GM18517 (cell line): ENCODE measurements around the gene POLR2J3.
"Not testable (repeated sequence)": the region's sequence is repeated elsewhere in the genome, so short reads cannot be mapped to it uniquely, and the experiment has no call there.

Source experiments
- ATAC-seq: cut with Tn5 transposase; IDR thresholded peaks from one replicate; pipeline ENCODE4 v1.9.1; 2021; ENCODE audit warnings: mild to moderate bottlenecking, moderate library complexity; ENCODE audit not compliant: unreplicated experiment

Gene POLR2J3

GRCh38 chr7:102527182-102527581, 45.2 kb downstream of the POLR2J3 start:
- not testable (repeated sequence) for ATAC-seq

- ATAC-seq, result not testable (repeated sequence)
Observed at GRCh38 chr7:102524803-102525202, 47.6 kb downstream of the POLR2J3 start.

DNA sequence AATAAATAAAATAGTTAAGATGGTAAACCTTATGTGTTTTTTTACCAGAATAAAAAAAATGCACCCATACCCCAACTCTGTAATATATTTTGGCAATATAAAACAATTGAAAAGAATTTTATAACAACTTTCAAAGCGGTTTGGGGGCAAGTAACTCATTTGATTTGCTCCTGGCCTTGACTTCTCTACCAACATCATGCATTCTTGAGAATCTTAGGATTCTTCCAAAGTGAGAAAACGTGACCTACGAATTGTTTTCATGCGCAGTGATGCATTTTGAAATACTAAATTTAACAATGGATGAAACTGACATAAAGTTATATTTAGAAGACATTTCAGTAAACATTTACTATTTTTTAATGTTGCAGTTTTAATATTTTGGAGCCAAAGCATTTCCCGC, 51.6 kb downstream of the POLR2J3 start:
- ATAC-seq, result not testable (repeated sequence)

GRCh38 chr7:102517550-102518147, 54.7 kb downstream of the POLR2J3 start, which contains the start of gene RASA4B:
TSS of gene RASA4B (minus strand) at chr7:102517777. CDS start at chr7:102517710, 67 bp downstream.
- ATAC-seq, result peak; percentile 45
